ENCODE measurements around the gene STX2.
"Not testable (repeated sequence)": the region's sequence is repeated elsewhere in the genome, so short reads cannot be mapped to it uniquely, and the experiment has no call there.

STX2 gene

DNA sequence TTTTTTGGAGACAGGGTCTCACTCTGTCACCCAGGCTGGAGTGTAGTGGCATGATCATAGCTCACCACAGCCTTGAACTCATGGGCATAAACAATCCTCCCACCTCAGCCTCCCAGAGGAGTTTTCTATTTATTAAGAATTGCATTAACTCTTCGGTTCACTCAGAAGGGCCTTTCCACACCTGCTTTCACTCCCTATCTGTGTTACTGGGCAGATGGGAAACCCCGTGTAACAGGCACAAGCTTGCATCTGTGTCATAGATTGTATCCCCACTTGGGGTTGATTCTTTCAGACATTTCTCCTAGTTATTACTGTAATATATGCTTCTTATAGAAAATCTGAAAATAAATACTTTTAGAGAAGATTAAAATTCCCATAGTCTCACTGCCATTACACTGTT lies 38.7 kb downstream of the STX2 start:
- no peak for DNase-seq (ENCODE audit: low spot score)

DNA sequence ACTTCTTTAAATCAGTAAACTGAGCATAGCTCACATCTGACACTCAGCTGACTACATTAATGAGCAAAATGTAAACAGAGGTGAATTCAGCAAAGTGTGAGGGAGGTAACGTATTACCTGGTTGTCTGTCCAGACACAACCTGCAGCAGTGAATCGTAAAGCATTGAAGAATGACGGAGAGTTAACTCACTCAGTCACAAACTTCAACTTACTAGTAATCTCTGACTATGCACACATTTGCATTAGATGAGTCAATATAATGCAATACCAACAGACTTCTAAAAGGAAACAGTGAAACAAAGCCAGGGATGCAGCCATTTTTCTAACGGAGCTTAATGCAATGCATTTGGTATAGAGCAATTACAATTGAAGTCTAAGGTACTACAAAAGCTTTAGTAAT lies 40.0 kb downstream of the STX2 start:
- no peak for DNase-seq (ENCODE audit: low spot score)

DNA sequence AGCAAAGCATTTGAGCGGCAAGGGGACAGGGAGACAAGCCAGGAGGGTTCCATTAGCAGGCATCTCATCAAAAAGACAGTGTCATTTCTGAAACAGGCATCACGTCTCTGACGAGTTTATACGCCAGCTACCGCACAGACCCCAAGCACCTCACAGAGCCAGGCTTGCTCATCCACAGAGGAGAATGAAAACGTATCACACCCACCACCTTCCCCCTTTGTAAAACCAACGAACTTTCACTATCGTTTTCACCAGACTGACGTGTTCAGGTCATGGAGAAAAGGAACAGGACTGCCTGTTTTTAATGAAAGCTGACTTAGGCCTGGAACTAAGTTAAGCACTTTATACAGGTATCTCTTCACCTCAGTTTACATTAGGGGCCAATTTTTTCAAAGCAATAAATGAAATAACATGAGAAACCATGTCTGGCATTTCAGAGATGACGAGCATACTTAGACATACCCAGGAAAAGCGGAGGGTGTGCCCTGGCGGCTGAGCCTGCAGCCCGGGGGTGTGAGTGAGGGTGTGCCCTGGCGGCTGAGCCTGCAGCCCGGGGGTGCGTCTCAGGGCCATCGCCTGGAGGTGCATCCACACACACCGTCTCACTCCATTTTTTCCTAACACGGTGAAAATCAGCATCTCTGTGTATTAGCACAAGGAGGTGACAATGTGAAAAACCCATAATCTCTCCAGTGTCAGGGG lies 41.9 kb downstream of the STX2 start:
- DNase-seq (ENCODE audit: low spot score) = no peak

DNA sequence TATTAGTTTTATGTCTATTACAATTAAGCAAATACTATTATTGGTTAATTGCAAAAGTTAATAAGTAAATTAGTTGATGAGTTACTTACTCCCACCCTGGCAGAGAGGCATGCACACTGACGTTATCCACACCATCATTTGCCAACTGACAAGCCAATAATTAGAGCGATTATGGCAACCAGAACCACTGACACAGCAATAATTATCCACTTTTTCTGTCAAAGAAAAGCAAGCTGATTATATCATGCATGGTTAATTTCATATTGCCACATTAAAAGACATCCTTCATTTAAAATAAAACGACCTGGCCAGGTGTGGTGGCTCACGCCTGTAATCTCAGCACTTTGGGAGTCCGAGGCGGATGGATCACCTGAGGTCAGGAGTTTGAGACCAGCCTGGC lies 43.1 kb downstream of the STX2 start:
- DNase-seq (ENCODE audit: low spot score) = no peak

DNA sequence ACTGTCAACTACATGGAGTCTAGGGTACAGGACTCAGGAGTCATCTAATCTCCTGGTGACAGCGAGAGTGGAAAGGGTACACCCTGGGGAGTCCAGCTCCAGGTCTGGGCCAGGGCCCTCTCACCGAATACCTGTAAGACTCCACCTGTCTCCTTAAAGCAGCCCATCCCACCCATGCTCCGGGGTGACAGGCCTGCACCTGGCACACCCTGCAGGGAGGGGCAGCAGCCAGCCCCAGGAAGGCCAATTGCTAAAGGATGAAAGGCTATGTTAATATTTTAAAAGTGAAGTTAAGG lies 45.5 kb downstream of the STX2 start:
- DNase-seq (ENCODE audit: low spot score) = no peak

DNA sequence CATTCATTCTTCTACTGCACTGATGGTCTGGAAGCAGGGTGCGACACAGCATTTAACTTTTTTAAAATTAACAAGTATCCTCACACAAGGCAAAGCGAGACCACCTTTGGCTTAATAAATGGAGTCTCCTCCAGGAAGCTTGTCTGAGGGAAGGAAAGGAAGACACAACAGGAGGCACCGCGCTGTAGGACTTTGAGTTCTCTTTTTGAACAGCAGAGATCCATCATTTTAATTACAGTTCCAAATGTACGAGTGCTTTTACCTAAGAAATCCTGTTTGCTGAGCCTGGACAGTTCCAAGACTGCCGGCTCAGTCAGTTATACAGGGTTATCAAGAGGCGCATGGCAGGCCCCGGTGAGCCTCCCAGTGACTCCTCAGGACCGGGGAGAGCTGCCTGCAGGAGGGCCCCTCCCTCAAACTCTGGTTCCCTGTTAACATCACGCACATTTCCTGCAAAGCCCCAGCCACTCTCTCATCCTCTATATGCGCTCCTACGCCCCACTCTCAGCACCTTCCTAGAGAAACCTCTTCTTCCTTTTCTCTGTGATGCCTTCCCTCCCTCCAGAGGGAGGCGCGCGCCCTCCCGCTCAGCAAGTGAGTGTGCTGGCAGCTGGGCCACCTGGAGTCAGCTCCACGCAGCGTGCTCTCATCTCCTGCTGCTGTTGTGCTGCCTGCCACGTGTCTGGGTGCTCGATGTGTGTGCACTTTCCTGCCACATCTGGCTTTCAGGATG lies 46.1 kb downstream of the STX2 start:
- no peak for DNase-seq (ENCODE audit: low spot score)

DNA sequence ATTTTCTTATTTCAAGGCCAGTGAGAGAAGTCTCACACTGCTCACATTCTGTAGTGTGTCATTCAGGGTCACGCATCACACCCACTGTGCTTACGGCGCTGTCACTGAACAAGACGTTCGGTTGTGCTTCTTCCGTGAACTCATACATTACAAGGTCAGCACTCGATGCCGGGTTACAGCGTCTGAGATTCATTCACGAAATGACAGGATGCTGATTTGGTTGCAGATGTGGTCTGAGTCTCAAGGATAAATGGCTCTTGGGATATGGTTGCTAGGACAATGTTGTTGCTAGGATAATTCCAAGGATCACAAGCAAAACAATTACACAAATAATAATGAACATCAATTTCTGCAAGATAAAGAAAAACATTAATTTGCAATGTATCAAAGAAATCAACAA lies 47.4 kb downstream of the STX2 start:
- no peak for DNase-seq (ENCODE audit: low spot score)

DNA sequence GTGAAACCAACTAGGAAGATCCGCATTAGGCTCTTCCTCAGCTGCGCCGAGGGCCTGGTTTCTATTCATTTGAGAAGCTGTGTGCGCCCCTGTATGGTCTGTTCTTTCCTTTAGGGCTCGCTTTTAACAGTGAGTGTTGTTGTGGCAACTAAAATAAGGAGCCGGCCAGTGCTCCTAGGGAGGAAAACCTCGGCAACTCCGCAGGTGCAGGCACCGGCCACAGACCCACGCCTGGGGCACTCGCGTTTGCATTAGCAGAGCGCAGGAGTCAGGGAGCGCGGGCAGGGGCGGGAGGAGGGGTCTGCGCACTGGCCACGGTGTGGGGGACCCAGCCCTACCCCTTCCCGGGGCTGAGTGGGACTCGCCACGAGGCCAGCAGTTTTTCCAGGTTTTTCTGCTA lies 50.5 kb downstream of the STX2 start:
- no peak for DNase-seq (ENCODE audit: low spot score)

DNA sequence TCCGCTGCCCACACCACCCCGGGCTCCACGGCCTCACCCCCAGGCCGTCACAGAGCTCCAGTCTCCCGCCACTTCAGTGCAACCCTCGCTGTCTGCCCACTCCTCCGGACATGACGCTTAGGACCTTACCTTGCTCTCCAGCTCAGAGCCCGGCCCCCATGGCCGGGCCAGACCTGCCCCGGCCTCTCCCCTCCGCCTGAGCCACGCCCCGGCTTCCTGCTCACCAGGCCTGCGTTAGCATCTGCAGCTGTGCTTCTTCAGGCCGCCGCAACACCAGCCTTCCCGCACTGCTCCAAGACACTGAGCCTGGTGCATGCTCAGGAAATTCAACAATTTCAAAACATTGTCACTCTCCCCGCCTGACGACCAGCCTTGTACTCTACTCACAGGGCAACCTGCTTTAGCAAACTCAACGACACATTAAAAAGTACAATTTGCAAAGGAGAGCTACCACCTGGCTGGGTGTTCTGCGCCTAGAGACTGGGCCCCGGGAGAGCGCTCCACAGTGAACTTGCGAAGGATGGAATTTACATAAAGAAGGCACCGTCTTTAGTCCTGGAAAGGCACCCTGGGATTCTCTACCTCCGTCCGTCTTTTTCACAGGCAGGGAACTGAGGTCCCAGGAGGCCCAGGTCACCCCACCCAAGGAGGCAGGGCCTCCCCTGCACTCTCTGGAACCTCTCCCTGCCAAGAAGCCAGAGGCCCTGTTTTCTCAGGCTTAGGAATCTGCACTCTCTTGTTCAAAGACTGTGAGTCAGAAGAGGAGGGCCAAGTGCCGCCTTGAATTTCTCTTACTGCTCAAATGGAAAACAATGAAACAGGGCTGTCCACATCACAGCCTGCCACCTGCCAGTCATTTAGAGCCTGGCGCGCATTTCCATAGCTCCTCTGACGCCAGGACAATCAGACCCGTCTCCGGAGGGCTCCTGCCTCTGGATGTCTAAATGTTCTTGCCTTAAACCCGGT lies 51.3 kb downstream of the STX2 start:
- peak; percentile 34 for DNase-seq (ENCODE audit: low spot score)

DNA sequence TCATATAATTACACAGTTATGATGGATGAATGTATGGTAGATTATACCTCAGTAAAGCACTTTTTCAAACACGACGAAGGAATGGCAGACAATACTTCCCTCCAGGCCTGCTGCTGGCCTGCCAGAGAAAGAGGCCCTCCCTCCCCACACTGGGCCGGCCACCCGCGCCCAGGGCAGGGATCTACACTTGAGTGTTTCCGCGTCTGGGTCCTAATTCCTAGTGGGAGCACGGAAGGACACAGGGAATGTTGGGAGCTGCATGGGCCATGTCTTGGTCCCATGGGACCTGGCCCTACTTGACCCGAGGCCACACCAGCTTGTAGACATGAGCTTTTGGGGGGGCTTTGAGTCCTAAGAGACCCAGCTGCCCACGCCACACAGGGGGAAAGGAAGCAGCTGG lies 52.0 kb downstream of the STX2 start:
- no peak for DNase-seq (ENCODE audit: low spot score)

DNA sequence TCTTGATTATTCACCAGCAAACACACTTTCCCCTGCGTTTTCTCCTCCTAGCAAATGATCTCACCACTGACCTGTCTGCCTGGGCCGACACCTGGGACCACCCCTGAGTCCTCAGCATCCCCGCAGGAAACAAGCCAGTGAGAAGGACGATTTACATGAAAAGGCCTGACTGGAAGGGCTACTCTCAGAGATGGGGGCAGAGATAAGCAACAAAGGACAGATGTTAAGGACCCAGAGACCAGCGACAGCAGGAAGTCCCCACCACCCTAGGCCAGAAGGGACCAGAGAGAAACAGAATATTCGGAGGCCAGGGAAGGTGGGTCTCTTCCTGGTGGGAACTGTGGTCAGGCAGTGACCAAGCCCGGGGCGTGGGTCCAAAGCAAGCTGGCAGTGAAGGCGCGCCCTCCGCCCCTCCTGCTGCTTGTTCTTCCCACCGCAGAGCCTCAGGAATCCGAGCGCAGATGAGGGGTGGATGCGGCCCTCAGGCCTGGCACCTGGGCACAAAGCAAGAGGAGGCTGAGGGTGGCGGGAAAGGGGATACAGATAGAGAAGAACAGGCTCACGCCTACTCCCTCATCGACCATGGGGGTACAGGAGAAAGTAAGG lies 55.8 kb downstream of the STX2 start:
- no peak for DNase-seq (ENCODE audit: low spot score)

DNA sequence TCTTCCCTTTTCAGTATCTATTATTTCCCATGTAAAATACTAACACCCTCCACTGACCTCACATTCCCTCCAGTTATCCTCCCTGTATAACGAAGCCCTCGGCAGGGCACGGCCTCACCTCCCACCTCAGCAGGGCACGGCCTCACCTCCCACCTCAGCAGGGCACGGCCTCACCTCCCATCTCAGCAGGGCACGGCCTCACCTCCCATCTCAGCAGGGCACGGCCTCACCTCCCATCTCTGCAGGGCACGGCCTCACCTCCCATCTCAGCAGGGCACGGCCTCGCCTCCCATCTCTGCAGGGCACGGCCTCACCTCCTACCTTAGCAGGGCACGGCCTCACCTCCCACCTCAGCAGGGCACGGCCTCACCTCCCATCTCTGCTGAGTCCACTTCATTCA lies 56.8 kb downstream of the STX2 start:
- DNase-seq (ENCODE audit: low spot score) = not testable (repeated sequence)

DNA sequence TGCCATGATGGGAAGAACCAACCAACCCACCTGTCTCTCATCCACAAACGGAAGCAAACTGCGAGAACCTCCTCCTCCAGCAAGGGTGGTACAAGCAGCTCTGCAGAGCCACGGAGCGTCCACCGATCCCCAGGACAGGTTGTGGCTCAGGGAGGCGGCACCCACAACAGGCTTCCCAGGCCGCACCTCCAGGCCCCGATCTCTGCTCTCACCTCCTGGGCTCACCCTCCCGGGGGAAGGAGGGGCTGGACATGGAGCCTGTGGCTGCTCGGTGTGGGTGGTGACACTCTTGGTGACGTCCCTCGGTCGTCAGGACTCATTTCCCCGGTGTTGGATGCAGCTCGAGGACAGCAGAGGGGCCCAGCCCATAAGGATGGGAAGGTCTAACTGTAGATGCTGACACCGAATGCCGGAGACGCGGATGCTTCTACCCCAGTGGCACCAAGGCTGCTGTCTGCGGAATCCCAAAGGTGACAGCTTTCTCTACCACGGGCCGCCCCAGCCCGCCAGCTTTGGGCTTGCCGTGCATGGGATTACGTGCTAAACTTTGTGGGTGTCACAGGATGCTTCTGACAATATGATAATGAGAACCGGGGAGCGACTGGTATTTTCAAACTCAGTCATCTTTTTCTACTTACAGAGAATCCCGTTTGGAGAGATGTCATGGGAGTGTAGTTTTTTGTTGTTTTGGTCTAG lies 58.0 kb downstream of the STX2 start:
- no peak for DNase-seq (ENCODE audit: low spot score)

DNA sequence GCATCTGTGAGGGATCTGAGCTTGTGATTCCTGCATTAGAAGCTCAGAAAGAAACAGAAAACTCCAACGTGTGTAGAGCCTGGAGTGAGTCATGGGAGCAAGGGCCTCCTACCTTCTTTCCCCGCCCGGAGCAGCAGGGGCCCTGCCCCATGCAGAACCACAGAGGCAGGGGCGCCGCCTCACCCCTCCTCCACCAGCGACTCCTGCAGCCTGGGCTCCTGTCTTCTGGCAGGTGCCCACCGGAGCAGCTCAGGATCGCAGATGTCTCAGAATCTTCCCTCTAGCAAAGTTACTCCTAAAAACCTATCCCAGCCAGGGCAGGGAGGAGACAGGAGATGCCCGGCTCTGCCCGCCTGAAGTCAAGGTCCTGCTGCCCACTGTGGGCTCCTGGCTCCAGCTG lies 58.7 kb downstream of the STX2 start:
- no peak for DNase-seq (ENCODE audit: low spot score)

DNA sequence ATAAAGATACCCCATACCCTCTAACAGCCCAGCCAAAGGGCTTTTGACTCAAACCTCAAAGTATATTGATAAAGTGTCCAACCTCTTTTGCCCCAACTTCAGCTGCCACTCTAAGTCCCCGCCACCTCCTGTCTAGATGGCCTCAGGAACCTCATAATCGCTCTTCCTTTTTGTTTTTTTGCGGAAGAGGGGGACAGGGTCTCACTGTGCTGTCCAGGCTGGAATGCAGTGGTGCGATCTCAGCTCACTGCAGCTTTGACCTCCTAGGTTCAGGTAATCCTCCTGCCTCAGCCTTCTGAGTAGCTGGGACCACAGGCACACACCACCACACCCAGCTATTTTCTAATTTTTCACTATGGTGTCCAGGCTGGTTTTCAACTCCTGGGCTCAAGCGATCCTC lies 60.3 kb downstream of the STX2 start:
- no peak for DNase-seq (ENCODE audit: low spot score)

DNA sequence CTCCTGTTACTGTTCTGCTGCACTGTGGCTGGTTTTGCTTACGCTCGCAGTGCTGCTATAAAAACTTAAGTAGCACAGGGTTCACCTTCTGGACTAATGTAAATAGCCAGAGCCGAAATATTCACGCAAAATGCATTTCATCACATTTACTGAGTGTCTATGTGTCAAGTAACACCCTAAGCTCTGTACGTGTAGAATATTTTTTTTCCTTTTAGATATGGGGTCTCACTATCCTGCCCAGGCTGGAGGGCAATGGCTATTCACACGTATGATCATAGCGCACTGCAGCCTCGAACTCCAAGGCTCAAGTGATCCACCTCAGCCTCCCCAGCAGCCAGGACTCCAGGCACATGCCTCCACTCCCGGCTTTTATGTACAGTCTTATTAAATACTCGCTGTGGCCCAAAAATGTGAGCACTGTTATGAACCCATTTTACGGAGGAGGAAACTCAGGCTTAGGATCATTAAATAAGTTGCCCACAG lies 62.2 kb downstream of the STX2 start:
- no peak for DNase-seq (ENCODE audit: low spot score)

DNA sequence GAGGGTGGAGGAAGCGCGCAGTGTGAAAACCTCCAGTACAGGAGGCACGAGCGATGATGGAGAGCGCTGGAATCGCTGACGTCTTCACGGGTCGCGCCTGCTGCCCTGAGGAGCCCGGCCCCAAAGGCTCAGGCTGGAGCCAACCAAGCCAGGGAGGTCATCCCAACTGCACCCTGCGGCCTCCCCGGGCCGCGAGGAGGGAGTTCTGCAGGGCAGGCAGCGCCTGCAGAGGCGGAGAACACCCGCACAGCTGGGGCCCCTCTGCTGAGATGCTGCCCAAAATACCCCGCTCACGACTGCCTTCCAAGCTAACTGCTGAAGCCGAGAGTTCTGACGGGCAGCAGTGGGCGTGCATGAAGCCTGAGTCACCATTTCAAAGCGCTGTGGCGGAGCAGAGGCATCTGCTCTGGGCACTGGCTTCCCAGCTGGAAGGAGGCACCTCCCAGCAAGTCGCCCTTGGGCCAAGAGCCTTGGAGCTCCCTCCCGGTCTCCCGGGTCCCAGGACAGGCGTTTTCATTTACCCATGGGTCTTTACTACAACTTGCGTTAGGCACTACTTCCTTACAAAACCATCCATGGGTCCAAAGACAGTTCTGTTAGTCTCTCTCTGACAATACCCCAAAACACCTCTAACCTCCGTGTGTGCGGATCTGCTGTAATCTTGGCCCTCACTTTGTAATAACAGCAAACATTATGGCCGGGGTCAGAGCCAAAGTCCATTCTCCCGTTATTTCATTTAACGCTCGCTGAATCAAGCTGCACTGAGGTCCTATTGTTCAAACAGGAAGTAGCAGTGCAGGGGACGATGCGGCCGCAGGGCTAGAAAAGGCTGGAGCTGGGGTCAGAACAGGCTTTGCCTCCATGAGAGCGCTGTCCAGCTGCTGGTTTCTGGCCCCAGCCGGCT lies 62.8 kb downstream of the STX2 start:
- peak; percentile 91 for DNase-seq (ENCODE audit: low spot score)

DNA sequence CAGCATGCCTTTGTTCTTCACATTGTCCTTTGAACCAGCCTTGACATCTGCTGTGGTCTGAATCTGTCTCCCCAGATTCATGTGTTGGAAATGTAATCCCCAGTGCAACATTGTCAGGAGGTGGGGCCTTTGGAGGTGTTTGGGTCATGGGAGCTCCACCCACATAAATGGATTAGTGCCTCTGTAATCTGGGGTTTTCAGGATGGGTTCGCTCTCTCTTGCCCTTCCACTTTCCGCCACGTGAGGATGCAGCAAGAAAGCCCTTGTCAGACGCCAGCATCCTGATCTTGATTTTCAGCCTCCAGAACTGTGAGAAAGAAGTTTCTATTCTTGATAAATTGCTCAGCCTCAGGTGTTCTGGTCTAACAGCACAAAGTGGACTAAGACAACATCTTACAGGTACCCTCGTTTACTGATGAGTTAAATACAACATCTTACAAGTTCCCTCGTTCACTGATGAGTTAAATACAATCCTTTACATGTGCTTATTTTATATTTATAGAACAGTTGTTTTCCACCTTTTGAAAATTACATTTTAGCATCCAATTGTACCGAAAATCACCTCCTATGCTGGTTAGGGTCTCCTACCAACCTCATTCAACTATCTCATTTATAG lies 68.5 kb downstream of the STX2 start:
- DNase-seq (ENCODE audit: low spot score) = no peak

DNA sequence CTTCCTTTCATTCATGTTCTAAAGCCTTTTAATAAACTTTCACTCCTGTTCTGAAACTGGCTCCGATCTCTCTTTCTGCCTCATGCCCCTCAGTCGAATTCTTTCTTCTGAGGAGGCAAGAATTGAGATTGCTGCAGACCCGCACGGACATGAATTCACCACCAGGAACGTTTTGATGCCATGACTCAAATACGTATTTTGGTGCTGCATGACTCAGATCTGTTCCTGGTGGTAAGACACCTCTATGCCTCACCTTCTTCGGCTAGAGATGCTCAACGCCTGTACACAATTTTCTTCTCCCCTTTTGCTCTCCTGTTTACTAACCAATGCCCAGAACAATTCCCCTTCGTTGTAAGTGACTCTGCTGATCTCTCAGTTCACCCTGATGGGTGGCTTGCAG lies 70.9 kb downstream of the STX2 start:
- no peak for DNase-seq (ENCODE audit: low spot score)

DNA sequence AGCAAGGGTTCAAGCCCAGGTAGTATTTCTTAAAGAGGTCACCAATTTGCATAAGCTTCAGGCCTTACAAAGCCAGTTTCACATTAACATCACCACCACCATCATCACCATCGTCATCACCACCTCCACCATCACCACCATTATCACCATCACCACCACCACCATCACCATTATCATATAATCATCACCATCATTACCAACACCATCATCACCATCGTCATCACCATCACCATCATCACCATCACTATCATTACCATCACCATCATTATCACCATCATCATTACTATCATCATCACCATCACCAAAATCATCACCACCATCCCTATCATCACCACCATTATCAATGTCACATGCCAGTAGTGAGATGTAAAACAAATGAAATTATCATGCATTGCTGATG lies 72.6 kb downstream of the STX2 start:
- no peak for DNase-seq (ENCODE audit: low spot score)

Data from AG08396 (cell line).